Measurements from ENCODE around the gene KRT3.

DNA sequence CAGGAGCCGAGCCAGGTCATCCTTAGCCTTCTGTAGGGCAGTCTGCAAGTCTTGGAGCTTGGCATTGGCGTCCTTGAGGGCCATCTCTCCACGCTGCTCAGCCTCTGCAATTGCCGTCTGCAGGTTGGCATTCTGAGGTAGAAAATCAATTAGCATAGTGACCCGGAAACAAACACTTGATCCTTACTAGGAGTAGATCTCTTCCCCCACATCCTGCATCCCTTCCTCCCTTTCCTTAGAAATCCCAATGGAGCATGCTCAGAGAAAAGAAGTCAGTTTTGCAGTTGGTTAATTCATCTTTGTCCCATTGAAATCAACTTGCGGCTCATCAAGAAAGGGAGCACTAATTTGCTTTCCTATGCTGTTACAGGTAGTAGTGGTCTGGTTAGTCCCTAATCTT is 24.8 kb downstream of the KRT3 start:
- TF ChIP-seq, protein P1, sequence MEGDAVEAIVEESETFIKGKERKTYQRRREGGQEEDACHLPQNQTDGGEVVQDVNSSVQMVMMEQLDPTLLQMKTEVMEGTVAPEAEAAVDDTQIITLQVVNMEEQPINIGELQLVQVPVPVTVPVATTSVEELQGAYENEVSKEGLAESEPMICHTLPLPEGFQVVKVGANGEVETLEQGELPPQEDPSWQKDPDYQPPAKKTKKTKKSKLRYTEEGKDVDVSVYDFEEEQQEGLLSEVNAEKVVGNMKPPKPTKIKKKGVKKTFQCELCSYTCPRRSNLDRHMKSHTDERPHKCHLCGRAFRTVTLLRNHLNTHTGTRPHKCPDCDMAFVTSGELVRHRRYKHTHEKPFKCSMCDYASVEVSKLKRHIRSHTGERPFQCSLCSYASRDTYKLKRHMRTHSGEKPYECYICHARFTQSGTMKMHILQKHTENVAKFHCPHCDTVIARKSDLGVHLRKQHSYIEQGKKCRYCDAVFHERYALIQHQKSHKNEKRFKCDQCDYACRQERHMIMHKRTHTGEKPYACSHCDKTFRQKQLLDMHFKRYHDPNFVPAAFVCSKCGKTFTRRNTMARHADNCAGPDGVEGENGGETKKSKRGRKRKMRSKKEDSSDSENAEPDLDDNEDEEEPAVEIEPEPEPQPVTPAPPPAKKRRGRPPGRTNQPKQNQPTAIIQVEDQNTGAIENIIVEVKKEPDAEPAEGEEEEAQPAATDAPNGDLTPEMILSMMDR (conservative IDR thresholded peaks at IDR 0.05; ENCODE audit: low read depth, low read length), result no peak
- TF ChIP-seq EZH2 (IDR thresholded peaks at IDR 0.05; ENCODE audit: borderline replicate concordance, low read depth, low read length, poor library complexity, severe bottlenecking), result no peak
